ENCODE measurements around the gene WNT6. TPM values are rescaled to one million over a fixed set of nuclear protein-coding genes. Genes with fewer than 3 reads are reported as not detected.

The WNT6 gene
- total RNA-seq, 2 experiments from 2014 or later, result not detected

DNA sequence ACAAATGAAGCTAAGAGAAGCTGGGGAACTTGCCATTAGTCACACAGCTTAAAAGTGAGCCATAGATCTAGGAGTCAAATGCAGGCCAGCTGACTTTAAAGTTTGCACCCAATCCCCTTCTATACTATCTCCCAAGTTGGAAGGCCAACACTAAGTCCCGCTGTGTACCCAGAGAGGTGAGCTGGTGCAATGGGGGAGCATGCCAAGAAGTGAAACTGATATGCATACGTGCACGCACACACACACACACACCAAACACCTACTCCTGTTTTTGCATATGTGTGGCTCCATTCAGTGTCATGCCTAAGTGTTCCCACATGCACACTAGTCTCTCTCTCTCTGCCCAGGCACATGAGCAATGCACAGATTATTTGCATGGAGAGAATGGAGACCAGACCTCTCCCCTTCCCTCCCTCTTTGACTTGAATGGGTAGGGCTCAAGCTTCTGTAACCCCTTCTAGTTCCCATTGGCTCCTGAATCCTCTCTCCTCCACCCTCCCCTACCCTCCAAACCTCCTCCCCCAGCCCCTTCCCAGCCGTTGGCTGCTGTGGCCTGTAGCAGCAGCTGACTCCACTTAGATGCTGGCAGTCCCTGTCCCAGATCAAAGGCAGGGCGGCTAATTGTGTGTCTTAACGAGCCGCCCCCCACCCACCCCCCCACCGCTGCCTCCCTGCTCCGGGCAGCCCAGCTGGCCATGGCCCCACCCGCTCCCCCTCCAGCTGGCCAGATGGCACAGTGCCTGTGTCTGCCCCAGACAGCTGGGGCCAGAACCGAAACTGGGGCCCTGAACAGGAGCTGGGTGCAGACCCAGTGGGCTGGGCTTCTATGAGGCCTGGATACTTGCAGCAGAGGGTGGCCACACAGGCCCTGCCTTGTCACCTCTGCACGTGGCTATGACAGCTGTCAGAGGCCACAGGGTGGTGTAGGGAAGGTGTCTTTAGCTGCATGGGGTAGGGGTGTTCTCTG, 26.7 kb downstream of the WNT6 start:
- no peak for ATAC-seq (ENCODE audit: poor library complexity)
- POLR2A ChIA-PET, result interaction anchor here (0.6 to 19.6 kb wide), 2 partner anchors 9 to 665 kb away, joined by 3 to 455 read pairs; no protein-coding TSS in a partner anchor
- Mint-ChIP-seq H3K36me3 (ENCODE audit: low read depth) (no peaks in the 10 kb centered on the region), H3K27ac (no peak overlapping the region), H3K27me3 (no peaks in the 10 kb centered on the region), H3K4me1 (ENCODE audit: low read depth) (peaks cover 43% of the 10 kb centered on the region), H3K9me3 (no peaks in the 10 kb centered on the region), H3K4me3 (no peak overlapping the region)
- no peaks in the 10 kb centered on the region for H3K27me3 ChIP-seq (ENCODE audit: control insufficient read depth in 1 of 2, insufficient read depth in 2 of 2, low read length in 2 of 2)
- no peak for DNase-seq
- H3K27ac ChIP-seq (ENCODE audit: low read depth in 1 of 2, low read length in 2 of 2), result no peak overlapping the region
- peaks cover 42% of the 10 kb centered on the region for H3K4me1 ChIP-seq (ENCODE audit: insufficient read depth, low read length)
- intact Hi-C loops (cut with DNase I, micrococcal nuclease), result no loop called here
- H3K36me3 ChIP-seq (ENCODE audit: insufficient read depth, low read length), result no peaks in the 10 kb centered on the region
- no peak overlapping the region for H3K4me3 ChIP-seq (ENCODE audit: low read length)
- no peak for TF ChIP-seq CTCF (IDR thresholded peaks at IDR 0.05)
- CTCF ChIA-PET, result interaction anchor here (1.3 to 12.1 kb wide), 6 partner anchors 9 to 94 kb away, joined by 3 to 500 read pairs (median 12); no protein-coding TSS in a partner anchor
- peaks cover 0 to 7% of the 10 kb centered on the region in 2 experiments for H3K9me3 ChIP-seq (ENCODE audit: control insufficient read depth in 1 of 2, insufficient read depth in 1 of 2, low read length in 2 of 2)

- Histone ChIP-seq H3K4me3 (ENCODE audit: low read length) (no peak overlapping the region), H3K4me1 (ENCODE audit: insufficient read depth, low read length) (peaks cover 42% of the 10 kb centered on the region), H3K27ac (ENCODE audit: low read depth in 1 of 2, low read length in 2 of 2) (no peak overlapping the region), H3K36me3 (ENCODE audit: insufficient read depth, low read length) (no peaks in the 10 kb centered on the region), H3K9me3 (ENCODE audit: control insufficient read depth in 1 of 2, insufficient read depth in 1 of 2, low read length in 2 of 2) (peaks cover 0 to 7% of the 10 kb centered on the region in 2 experiments), H3K27me3 (ENCODE audit: control insufficient read depth in 1 of 2, insufficient read depth in 2 of 2, low read length in 2 of 2) (no peaks in the 10 kb centered on the region)
- ATAC-seq (ENCODE audit: poor library complexity) (no peak), DNase-seq (no peak)
- H3K27me3 Mint-ChIP-seq, result no peaks in the 10 kb centered on the region
- no peaks in the 10 kb centered on the region for H3K9me3 Mint-ChIP-seq
- H3K4me3 Mint-ChIP-seq, result no peak overlapping the region
- POLR2A ChIA-PET, result interaction anchor here (0.6 to 19.6 kb wide), 2 partner anchors 9 to 666 kb away, joined by 3 to 455 read pairs; no protein-coding TSS in a partner anchor
- H3K36me3 Mint-ChIP-seq (ENCODE audit: low read depth), result no peaks in the 10 kb centered on the region
- CTCF ChIA-PET, result interaction anchor here (1.2 to 3.8 kb wide), 5 partner anchors 10 to 177 kb away, joined by 3 to 21 read pairs (median 4); no protein-coding TSS in a partner anchor
- TF ChIP-seq CTCF (IDR thresholded peaks at IDR 0.05), result no peak
- H3K4me1 Mint-ChIP-seq (ENCODE audit: low read depth), result peaks cover 35% of the 10 kb centered on the region
- H3K27ac Mint-ChIP-seq, result peak overlapping the region; percentile 32
- intact Hi-C loops (cut with DNase I, micrococcal nuclease), result no loop called here
These were observed 27.5 kb downstream of the WNT6 start for GRCh38 chr2:218887079-218887478.

- H3K27ac ChIP-seq (ENCODE audit: low read depth in 1 of 2, low read length in 2 of 2), result no peak overlapping the region
- ATAC-seq (ENCODE audit: poor library complexity) (no peak), DNase-seq (peak in 1 of 14 experiments; percentile 27)
- ChIA-PET CTCF (interaction anchor here (2.8 to 3.8 kb wide), 2 partner anchors 10 to 11 kb away, joined by 18 to 21 read pairs; no protein-coding TSS in a partner anchor), POLR2A (interaction anchor here (19.6 kb wide), 1 partner anchor 7 kb away, joined by 455 read pairs; no protein-coding TSS in a partner anchor)
- no peaks in the 10 kb centered on the region for H3K36me3 ChIP-seq (ENCODE audit: insufficient read depth, low read length)
- H3K27me3 ChIP-seq (ENCODE audit: control insufficient read depth in 1 of 2, insufficient read depth in 2 of 2, low read length in 2 of 2), result no peaks in the 10 kb centered on the region
- H3K4me3 Mint-ChIP-seq, result no peak overlapping the region
- peaks cover 0 to 7% of the 10 kb centered on the region in 2 experiments for H3K9me3 ChIP-seq (ENCODE audit: control insufficient read depth in 1 of 2, insufficient read depth in 1 of 2, low read length in 2 of 2)
- peak overlapping the region; percentile 32 for H3K27ac Mint-ChIP-seq
- TF ChIP-seq CTCF (IDR thresholded peaks at IDR 0.05), result no peak
- H3K36me3 Mint-ChIP-seq (ENCODE audit: low read depth), result no peaks in the 10 kb centered on the region
- no peaks in the 10 kb centered on the region for H3K9me3 Mint-ChIP-seq
- intact Hi-C loops (cut with DNase I, micrococcal nuclease), result no loop called here
- H3K27me3 Mint-ChIP-seq, result no peaks in the 10 kb centered on the region
- H3K4me1 Mint-ChIP-seq (ENCODE audit: low read depth), result peaks cover 31% of the 10 kb centered on the region
- peaks cover 40% of the 10 kb centered on the region for H3K4me1 ChIP-seq (ENCODE audit: insufficient read depth, low read length)
- no peak overlapping the region for H3K4me3 ChIP-seq (ENCODE audit: low read length)
These were observed 28.7 kb downstream of the WNT6 start for GRCh38 chr2:218888341-218888740.
